NCI-H69 (cell line): Measurements from ENCODE around the gene KLF15.

Experiments used
- DNase-seq: peaks from one replicate; lab custom pipeline; 2025; lab: John Stamatoyannopoulos, UW

The KLF15 gene

GRCh38 chr3:126306397-126306796, 50.8 kb downstream of the KLF15 start:
- no peak for DNase-seq

- no peak for DNase-seq
Observed at GRCh38 chr3:126305427-126305826, 51.8 kb downstream of the KLF15 start.

- no peak for DNase-seq
Observed at GRCh38 chr3:126304704-126305103, 52.5 kb downstream of the KLF15 start.

- DNase-seq: no peak
Observed at GRCh38 chr3:126304291-126304690, 52.9 kb downstream of the KLF15 start.

GRCh38 chr3:126303272-126303671, 53.9 kb downstream of the KLF15 start:
- DNase-seq: no peak

GRCh38 chr3:126300761-126301481, 56.3 kb downstream of the KLF15 start:
- no peak for DNase-seq

GRCh38 chr3:126300001-126300760, 57.0 kb downstream of the KLF15 start:
- no peak for DNase-seq

GRCh38 chr3:126295407-126295939, 61.7 kb downstream of the KLF15 start:
- no peak for DNase-seq

GRCh38 chr3:126294211-126294808, 62.9 kb downstream of the KLF15 start:
- no peak for DNase-seq

GRCh38 chr3:126293370-126294082, 63.7 kb downstream of the KLF15 start:
- no peak for DNase-seq
